8988T (cell line): ENCODE measurements around the gene SELENOS.
"Not testable (repeated sequence)": the region's sequence is repeated elsewhere in the genome, so short reads cannot be mapped to it uniquely, and the experiment has no call there.

ENCODE experiments used
- DNase-seq: peaks from one replicate; pipeline ENCODE4 v3.0.0; 2011

The SELENOS gene

GRCh38 chr15:101309436-101310160 is 32.3 kb upstream of the SELENOS start:
- no peak for DNase-seq

DNA sequence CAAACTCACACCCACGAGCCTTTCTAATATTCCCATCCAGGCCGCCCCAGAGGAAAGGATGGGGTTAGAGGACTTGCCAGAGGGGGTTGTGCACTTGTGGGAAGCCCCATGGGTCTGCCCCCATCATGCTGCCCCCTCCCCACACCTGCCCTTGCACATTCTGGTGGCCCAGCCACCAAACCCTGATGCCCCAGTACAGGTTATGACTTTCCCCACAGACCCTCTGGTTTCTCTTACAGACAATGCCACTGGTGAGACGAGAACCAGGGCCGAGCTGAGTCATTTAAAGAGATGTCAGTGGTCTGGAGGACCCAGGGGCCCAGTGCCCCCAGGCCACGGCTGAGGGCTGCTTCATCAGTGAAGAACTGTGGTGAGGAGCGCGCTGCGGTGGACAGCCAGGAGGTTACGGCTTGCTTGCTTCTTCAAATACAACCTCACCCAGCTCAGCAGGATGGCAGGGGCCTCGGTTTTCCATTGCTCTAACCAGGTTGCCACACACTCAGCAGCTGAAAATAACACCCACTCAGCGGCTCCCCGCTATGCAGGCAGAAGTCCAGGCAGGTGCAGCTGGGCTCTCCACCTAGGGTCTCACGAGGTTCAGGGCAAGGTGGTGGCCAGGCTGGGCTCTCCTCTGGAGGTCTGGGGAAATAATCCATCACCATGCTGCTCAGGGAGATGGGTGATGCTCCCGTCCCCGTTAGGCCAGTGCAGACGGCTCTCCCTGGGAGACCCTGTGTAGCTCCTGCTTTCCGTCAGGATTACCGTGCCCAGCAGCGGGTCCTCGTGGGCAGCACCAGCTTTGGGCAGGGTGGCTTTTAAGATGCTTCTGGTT is 31.5 kb upstream of the SELENOS start:
- DNase-seq, result no peak

- no peak for DNase-seq
These were observed 30.8 kb upstream of the SELENOS start for GRCh38 chr15:101307897-101308603.

- DNase-seq, result no peak
These were observed 30.0 kb upstream of the SELENOS start for GRCh38 chr15:101307048-101307896.

GRCh38 chr15:101306341-101307047 is 29.2 kb upstream of the SELENOS start:
- DNase-seq, result no peak

GRCh38 chr15:101305820-101306255 is 28.6 kb upstream of the SELENOS start:
- DNase-seq, result no peak

- DNase-seq, result no peak
These were observed 26.1 kb upstream of the SELENOS start for GRCh38 chr15:101303408-101303807.

- no peak for DNase-seq
These were observed 19.4 kb upstream of the SELENOS start for GRCh38 chr15:101296418-101297405.

DNA sequence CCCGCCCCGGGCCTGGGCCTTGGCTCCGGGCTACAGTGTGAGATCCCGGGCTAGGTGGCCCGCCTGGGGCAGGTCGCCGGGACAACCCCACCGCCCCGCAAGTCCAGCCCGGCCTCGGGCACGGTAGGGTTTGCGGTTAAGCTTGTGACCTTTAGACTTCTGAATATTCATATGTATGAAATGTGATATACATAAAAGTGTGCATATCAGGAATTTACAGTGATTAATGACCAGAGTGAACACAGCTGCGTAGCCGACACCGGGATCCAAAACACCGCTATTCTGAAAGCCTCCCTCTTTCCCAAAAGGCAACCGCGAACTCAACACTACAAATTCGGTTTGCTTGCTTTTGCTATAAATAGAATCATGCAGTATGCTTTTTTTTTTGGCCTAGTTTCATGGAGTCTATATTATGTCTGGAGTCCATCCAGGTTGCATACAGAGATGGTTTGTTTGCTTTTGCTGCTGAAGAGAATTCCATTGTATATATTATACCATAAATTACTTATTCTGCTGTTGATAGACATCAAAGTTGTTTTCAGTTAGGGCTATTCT is 18.4 kb upstream of the SELENOS start:
- no peak for DNase-seq

DNA sequence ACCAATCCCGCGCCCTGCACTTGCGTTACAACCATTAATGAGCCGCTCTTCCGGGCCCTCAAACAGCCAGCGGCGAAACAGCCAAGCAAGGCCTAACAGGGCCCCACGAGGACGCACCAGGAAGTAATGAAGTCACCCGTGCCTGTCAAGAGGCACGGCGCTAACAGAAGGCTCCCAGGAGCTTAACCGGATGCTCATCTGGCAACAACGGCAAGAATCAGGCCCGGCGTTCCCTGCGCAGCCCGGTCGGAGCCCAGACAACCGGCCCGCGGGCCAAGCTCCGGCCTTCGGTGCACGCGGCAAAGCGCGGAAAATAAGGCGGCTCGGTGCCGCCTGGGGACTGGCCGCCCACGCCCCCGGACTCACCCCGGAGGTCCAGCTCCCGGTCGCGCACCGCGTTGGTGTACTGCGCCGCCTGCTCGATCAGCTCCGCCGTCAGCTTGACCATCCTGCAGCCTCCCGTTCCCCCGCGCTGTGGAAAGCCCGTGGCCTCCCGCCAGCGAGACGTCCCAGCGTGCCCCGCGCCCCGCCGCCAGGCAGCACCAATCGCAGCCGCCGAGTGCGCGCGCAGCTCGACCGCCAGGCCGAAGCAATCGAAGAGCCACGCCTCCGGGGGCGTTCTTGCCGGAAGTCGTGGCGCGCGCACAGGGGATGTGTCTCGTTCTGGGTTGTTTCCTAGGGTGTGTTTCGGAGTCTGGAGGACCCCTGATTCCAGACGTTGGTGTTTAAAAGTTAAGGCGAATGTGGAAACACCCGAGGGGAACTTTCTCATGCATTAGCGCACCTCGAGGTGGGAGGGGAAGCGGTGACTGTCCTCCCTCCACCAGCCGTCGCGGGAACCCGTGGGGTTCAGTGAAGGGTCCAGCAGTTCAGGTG is 17.7 kb upstream of the SELENOS start, which contains the start of gene SNRPA1:
Gene SNRPA1 (minus strand): TSS at position 518 of the 876 bp plus-strand sequence. CDS start 70 bp downstream, at position 448.
- DNase-seq, result peak; percentile 60

- DNase-seq, result no peak
These were observed 15.8 kb upstream of the SELENOS start for GRCh38 chr15:101293122-101293521.

DNA sequence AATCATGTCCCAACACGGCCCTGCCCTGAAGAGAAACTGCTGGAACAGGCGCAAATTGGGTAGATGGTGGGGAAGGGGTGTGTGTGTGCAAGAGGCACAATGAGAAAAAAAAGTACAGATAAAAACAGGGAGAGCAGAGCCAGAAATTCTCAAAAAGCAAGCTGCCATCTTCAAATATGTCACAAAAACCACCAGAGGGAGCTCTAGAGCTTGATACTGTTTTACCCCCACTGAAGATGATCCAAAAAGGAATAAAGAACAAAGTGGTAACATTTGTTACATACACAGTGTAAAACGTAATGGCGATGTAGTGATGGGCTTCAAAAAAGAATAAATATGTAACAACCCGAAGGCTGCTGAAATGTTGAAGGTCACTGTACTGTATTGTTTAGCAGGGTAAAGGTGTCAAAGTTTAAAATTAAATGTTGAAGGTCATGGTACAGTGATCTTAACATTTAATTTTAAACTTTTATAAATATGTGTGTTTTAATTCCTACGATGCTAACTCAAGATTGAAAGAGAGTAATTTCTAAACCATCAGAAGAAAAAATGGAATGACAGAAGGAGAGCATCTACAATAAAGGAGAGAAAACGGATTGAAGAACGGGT is 11.7 kb upstream of the SELENOS start:
- DNase-seq, result no peak

DNA sequence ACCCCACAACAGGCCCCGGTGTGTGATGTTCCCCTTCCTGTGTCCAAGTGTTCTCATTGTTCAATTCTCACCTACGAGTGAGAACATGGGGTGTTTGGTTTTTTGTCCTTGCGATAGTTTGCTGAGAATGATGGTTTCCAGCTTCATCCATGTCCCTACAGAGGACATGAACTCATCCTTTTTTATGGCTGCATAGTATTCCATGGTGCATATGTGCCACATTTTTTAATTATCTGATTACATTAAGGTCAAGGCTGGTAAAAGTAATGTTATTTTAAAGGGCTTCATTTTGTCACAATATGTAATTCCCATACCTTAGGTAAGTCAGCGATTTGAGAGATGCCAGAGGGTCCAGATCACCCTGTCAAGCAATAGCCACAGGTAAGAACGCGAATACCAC is 10.1 kb upstream of the SELENOS start:
- not testable (repeated sequence) for DNase-seq

DNA sequence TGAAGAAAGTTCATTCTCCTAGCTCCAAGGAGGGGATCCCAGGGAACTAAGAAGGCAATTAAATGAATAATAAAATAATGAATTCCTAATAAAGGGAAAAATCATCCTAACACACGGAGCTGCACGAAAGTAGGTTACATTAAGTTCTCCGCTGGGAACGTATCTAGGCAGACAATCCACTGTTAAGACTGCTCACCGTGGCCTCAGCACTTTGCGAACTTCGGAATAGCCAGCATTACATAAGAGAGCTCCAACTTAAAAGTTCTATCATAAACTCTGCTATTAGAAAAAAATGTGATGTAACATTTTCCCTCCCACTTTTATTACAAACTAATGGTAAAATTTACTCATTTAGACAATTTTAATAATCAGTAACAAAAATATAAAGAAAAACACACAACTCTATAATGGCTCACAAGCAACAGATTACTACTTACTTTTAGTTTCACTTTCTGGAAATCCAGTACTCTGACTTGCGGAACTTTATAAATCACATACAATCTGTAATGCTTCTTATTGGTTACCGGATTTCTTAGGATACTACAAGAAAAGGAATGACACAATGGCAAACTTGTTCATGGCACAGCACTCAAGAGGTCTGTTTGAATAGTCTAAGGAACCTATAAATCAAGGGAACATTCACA is 9.3 kb upstream of the SELENOS start:
- DNase-seq, result no peak

DNA sequence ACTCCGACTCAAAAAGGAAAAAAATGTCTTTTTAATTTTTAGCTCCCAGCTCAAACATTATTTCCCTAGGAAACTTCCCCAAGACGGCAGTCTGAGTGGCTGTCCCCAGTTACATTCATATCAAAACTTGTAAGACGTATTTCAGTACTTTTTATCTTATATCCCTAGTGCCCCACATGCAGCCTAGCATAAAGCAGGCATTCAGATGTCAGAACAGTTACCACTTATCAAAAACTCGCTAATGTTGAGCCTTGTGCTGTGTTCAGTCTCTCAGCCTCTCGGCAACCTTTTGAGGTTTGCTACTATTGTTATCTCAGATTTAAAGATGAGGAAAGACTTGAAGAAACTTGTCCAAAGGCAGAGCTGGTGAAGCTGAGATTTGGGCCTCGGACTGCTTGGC is 6.6 kb upstream of the SELENOS start:
- DNase-seq, result no peak

DNA sequence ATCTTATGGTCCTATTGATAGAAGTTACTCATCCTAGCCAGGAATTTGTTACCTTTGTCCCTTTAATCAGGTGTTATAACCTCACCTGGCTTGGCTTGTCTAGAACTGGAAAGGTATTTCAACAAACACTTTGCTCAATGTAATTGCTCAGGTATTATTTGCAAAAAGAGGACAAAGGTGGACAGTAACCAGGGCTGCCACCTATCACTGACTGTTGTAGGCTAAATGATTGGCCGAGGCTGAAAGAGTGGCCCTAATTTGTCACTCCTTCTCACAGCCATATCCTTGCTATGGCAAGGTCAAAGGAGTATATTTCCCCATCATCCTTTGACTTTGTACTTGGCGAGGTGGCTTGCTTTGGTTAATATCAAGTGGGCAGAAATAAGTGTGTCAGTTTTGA is 2.7 kb upstream of the SELENOS start:
- DNase-seq, result no peak

- DNase-seq, result no peak
These were observed 769 bp upstream of the SELENOS start for GRCh38 chr15:101277943-101278564.
